Panc1 (cell line): ENCODE measurements around the gene JPH2.

Experiments
- CTCF ChIP-seq: fragments of 450-650 bp; IDR thresholded peaks from 2 replicates; pipeline ENCODE4 v1.5.1; 2017; ENCODE audit warnings: mild to moderate bottlenecking
- REST ChIP-seq, 2 experiments: IDR thresholded peaks; 2 replicates each; pipeline ENCODE4 v1.6.1; 2011 to 2012; ENCODE audit warnings: low read depth in 2 of 2, control low read depth in 1 of 2, low read length in 1 of 2, mild to moderate bottlenecking in 1 of 2, moderate library complexity in 1 of 2; ENCODE audit not compliant: insufficient read depth in 1 of 2

GRCh38 chr20:44166008-44166407, 21.0 kb downstream of the JPH2 start:
- TF ChIP-seq CTCF (no peak), REST (IDR thresholded peaks at IDR 0.05; ENCODE audit: insufficient read depth in 1 of 2, low read depth in 2 of 2, low read length in 1 of 2) (no peak)
